Astrocyte of the spinal cord (primary cell): ENCODE data around the gene TGFBR3L.

ENCODE experiments used
- DNase-seq: peaks from one replicate; pipeline ENCODE4 v3.0.0; 2011; ENCODE audit warnings: low read depth, low spot score
- H3K4me3 ChIP-seq: 2 replicates; pipeline ENCODE4 v1.5.1; 2011; ENCODE audit warnings: low read depth, mild to moderate bottlenecking, low read length, moderate library complexity
- CTCF ChIP-seq: IDR thresholded peaks from 2 replicates; pipeline ENCODE4 v1.5.1; 2012; ENCODE audit warnings: low read depth, mild to moderate bottlenecking, low read length, inconsistent platforms
- in situ Hi-C: cut with HindIII; loops from 2 replicates; pipeline ENCODE4 v1.10.0; 2017; ENCODE audit warnings: low sequenced_read_pairs

Gene TGFBR3L

GRCh38 chr19:7905268-7905667, 9.4 kb upstream of the TGFBR3L start:
- no peak for TF ChIP-seq CTCF
- DNase-seq: no peak
- in situ Hi-C loops: no loop called here
- H3K4me3 ChIP-seq: no peak overlapping the region

DNA sequence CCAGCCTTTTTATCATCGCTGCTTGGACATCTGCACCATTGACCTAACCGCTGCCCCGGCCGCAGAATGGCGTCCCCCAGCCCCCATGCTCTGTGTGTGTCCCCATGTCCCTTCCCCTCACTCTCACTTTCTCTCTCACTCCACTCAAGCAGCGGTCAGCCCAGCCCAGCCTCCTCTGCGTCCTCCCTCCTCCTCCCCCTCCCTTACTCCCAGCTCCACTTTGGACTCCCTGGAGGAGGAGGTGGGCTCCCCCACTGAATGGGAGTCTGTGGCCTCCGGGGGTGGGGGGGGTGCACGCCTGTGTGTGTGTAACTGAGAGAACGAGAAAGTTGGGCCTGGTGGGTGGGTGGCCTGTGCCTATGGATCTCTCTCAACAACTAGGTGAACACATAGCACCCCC, 8.8 kb upstream of the TGFBR3L start:
- TF ChIP-seq CTCF: no peak
- H3K4me3 ChIP-seq: no peak overlapping the region
- in situ Hi-C loops: no loop called here
- no peak for DNase-seq

DNA sequence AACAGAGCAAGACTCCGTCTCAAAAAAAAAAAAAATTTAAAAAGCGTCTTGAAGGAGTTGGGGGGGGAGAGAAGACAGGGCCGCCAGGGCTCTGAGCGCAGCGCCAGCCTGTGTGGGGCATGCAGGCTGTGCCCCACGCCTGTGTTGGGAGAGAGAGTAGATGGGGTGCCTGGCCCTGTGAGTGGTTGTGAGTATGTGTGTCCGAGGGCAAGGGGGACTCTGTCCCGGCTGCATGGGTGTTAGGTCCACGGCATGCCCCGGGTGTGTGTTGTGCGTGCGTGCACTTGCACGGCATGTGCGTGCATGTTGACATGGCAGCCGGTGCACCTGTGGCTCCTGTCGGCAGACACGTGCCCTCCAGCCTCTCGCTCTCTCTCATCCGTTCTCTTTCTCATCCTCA, 7.5 kb upstream of the TGFBR3L start:
- TF ChIP-seq CTCF: no peak
- in situ Hi-C loops: no loop called here
- no peak for DNase-seq
- no peak overlapping the region for H3K4me3 ChIP-seq

GRCh38 chr19:7907544-7907943, 7.1 kb upstream of the TGFBR3L start:
- no peak for TF ChIP-seq CTCF
- no peak overlapping the region for H3K4me3 ChIP-seq
- DNase-seq: no peak
- in situ Hi-C loops: no loop called here

GRCh38 chr19:7908078-7908699, 6.4 kb upstream of the TGFBR3L start:
- no peak for DNase-seq
- no peak overlapping the region for H3K4me3 ChIP-seq
- in situ Hi-C loops: no loop called here
- no peak for TF ChIP-seq CTCF

- in situ Hi-C loops: no loop called here
- no peak for DNase-seq
- H3K4me3 ChIP-seq: no peak overlapping the region
- TF ChIP-seq CTCF: no peak
Observed at GRCh38 chr19:7908742-7909461, 5.7 kb upstream of the TGFBR3L start.
